ENCODE measurements around the gene NSD1.
"Not testable (repeated sequence)": the region's sequence is repeated elsewhere in the genome, so short reads cannot be mapped to it uniquely, and the experiment has no call there.

NSD1 gene

GRCh38 chr5:177150061-177150460, 16.5 kb downstream of the NSD1 start:
- H3K36me3 ChIP-seq (ENCODE audit: control insufficient read depth, insufficient read depth, low read length) = peaks cover 66% of the 10 kb centered on the region
- H3K9me3 ChIP-seq (ENCODE audit: control insufficient read depth, insufficient read depth, low read length); H3K4me1 ChIP-seq (ENCODE audit: control insufficient read depth, insufficient read depth, low read length); H3K27ac ChIP-seq (ENCODE audit: low read depth, low read length); H3K27me3 ChIP-seq (ENCODE audit: control insufficient read depth, insufficient read depth, low read length); H3K9ac ChIP-seq (ENCODE audit: low read depth, low read length); H3K4me3 ChIP-seq (ENCODE audit: low read depth, low read length): not testable (repeated sequence)

- no peaks in the 10 kb centered on the region for H3K27me3 ChIP-seq (ENCODE audit: control insufficient read depth, insufficient read depth, low read length)
- H3K4me1 ChIP-seq (ENCODE audit: control insufficient read depth, insufficient read depth, low read length) = no peaks in the 10 kb centered on the region
- no peak overlapping the region for H3K4me3 ChIP-seq (ENCODE audit: low read depth, low read length)
- no peaks in the 10 kb centered on the region for H3K9me3 ChIP-seq (ENCODE audit: control insufficient read depth, insufficient read depth, low read length)
- no peak overlapping the region for H3K9ac ChIP-seq (ENCODE audit: low read depth, low read length)
- H3K27ac ChIP-seq (ENCODE audit: low read depth, low read length) = no peak overlapping the region
- peaks cover 47% of the 10 kb centered on the region for H3K36me3 ChIP-seq (ENCODE audit: control insufficient read depth, insufficient read depth, low read length)
Measured at GRCh38 chr5:177154003-177154643, 20.6 kb downstream of the NSD1 start.

GRCh38 chr5:177162379-177162778, 28.8 kb downstream of the NSD1 start:
- no peaks in the 10 kb centered on the region for H3K9me3 ChIP-seq (ENCODE audit: control insufficient read depth, insufficient read depth, low read length)
- no peak overlapping the region for H3K4me3 ChIP-seq (ENCODE audit: low read depth, low read length)
- no peak overlapping the region for H3K9ac ChIP-seq (ENCODE audit: low read depth, low read length)
- H3K27me3 ChIP-seq (ENCODE audit: control insufficient read depth, insufficient read depth, low read length) = no peaks in the 10 kb centered on the region
- no peak overlapping the region for H3K27ac ChIP-seq (ENCODE audit: low read depth, low read length)
- peaks cover 39% of the 10 kb centered on the region for H3K36me3 ChIP-seq (ENCODE audit: control insufficient read depth, insufficient read depth, low read length)
- H3K4me1 ChIP-seq (ENCODE audit: control insufficient read depth, insufficient read depth, low read length) = no peaks in the 10 kb centered on the region

GRCh38 chr5:177163500-177163899, 29.9 kb downstream of the NSD1 start:
- H3K9me3 ChIP-seq (ENCODE audit: control insufficient read depth, insufficient read depth, low read length) = no peaks in the 10 kb centered on the region
- no peaks in the 10 kb centered on the region for H3K27me3 ChIP-seq (ENCODE audit: control insufficient read depth, insufficient read depth, low read length)
- H3K4me1 ChIP-seq (ENCODE audit: control insufficient read depth, insufficient read depth, low read length) = no peaks in the 10 kb centered on the region
- H3K4me3 ChIP-seq (ENCODE audit: low read depth, low read length) = no peak overlapping the region
- no peak overlapping the region for H3K27ac ChIP-seq (ENCODE audit: low read depth, low read length)
- H3K9ac ChIP-seq (ENCODE audit: low read depth, low read length) = no peak overlapping the region
- H3K36me3 ChIP-seq (ENCODE audit: control insufficient read depth, insufficient read depth, low read length) = peaks cover 37% of the 10 kb centered on the region

- Histone ChIP-seq H3K4me3 (ENCODE audit: low read depth, low read length) (no peak overlapping the region), H3K9me3 (ENCODE audit: control insufficient read depth, insufficient read depth, low read length) (no peaks in the 10 kb centered on the region), H3K36me3 (ENCODE audit: control insufficient read depth, insufficient read depth, low read length) (peaks cover 47% of the 10 kb centered on the region), H3K4me1 (ENCODE audit: control insufficient read depth, insufficient read depth, low read length) (no peaks in the 10 kb centered on the region), H3K9ac (ENCODE audit: low read depth, low read length) (no peak overlapping the region), H3K27ac (ENCODE audit: low read depth, low read length) (no peak overlapping the region), H3K27me3 (ENCODE audit: control insufficient read depth, insufficient read depth, low read length) (no peaks in the 10 kb centered on the region)
Measured at GRCh38 chr5:177169271-177169670, 35.7 kb downstream of the NSD1 start.

- peaks cover 37% of the 10 kb centered on the region for H3K36me3 ChIP-seq (ENCODE audit: control insufficient read depth, insufficient read depth, low read length)
- no peaks in the 10 kb centered on the region for H3K9me3 ChIP-seq (ENCODE audit: control insufficient read depth, insufficient read depth, low read length)
- no peak overlapping the region for H3K27ac ChIP-seq (ENCODE audit: low read depth, low read length)
- no peaks in the 10 kb centered on the region for H3K4me1 ChIP-seq (ENCODE audit: control insufficient read depth, insufficient read depth, low read length)
- no peak overlapping the region for H3K4me3 ChIP-seq (ENCODE audit: low read depth, low read length)
- H3K27me3 ChIP-seq (ENCODE audit: control insufficient read depth, insufficient read depth, low read length) = no peaks in the 10 kb centered on the region
- no peak overlapping the region for H3K9ac ChIP-seq (ENCODE audit: low read depth, low read length)
Measured at GRCh38 chr5:177171961-177172360, 38.4 kb downstream of the NSD1 start.

GRCh38 chr5:177175336-177175735, 41.8 kb downstream of the NSD1 start:
- H3K27ac ChIP-seq (ENCODE audit: low read depth, low read length) = no peak overlapping the region

GRCh38 chr5:177176175-177176711, 42.7 kb downstream of the NSD1 start:
- H3K27me3 ChIP-seq (ENCODE audit: control insufficient read depth, insufficient read depth, low read length) = no peaks in the 10 kb centered on the region
- no peak overlapping the region for H3K4me3 ChIP-seq (ENCODE audit: low read depth, low read length)
- no peak overlapping the region for H3K27ac ChIP-seq (ENCODE audit: low read depth, low read length)
- no peak overlapping the region for H3K9ac ChIP-seq (ENCODE audit: low read depth, low read length)
- no peaks in the 10 kb centered on the region for H3K4me1 ChIP-seq (ENCODE audit: control insufficient read depth, insufficient read depth, low read length)
- H3K36me3 ChIP-seq (ENCODE audit: control insufficient read depth, insufficient read depth, low read length) = peaks cover 21% of the 10 kb centered on the region
- no peaks in the 10 kb centered on the region for H3K9me3 ChIP-seq (ENCODE audit: control insufficient read depth, insufficient read depth, low read length)

More at GRCh38 chr5:177175336-177175735, 41.8 kb downstream of the NSD1 start:
- Histone ChIP-seq H3K4me1 (ENCODE audit: control insufficient read depth, insufficient read depth, low read length) (no peaks in the 10 kb centered on the region), H3K9ac (ENCODE audit: low read depth, low read length) (no peak overlapping the region), H3K9me3 (ENCODE audit: control insufficient read depth, insufficient read depth, low read length) (no peaks in the 10 kb centered on the region), H3K4me3 (ENCODE audit: low read depth, low read length) (no peak overlapping the region), H3K27me3 (ENCODE audit: control insufficient read depth, insufficient read depth, low read length) (no peaks in the 10 kb centered on the region), H3K36me3 (ENCODE audit: control insufficient read depth, insufficient read depth, low read length) (peaks cover 25% of the 10 kb centered on the region)

- not testable (repeated sequence) for H3K9ac ChIP-seq (ENCODE audit: low read depth, low read length); H3K27ac ChIP-seq (ENCODE audit: low read depth, low read length); H3K9me3 ChIP-seq (ENCODE audit: control insufficient read depth, insufficient read depth, low read length); H3K27me3 ChIP-seq (ENCODE audit: control insufficient read depth, insufficient read depth, low read length); H3K4me1 ChIP-seq (ENCODE audit: control insufficient read depth, insufficient read depth, low read length); H3K4me3 ChIP-seq (ENCODE audit: low read depth, low read length)
- peaks cover 19% of the 10 kb centered on the region for H3K36me3 ChIP-seq (ENCODE audit: control insufficient read depth, insufficient read depth, low read length)
Measured at GRCh38 chr5:177177847-177178437, 44.4 kb downstream of the NSD1 start.

- no peak overlapping the region for H3K9ac ChIP-seq (ENCODE audit: low read depth, low read length)
- no peak overlapping the region for H3K27ac ChIP-seq (ENCODE audit: low read depth, low read length)
- H3K9me3 ChIP-seq (ENCODE audit: control insufficient read depth, insufficient read depth, low read length) = no peaks in the 10 kb centered on the region
- no peaks in the 10 kb centered on the region for H3K27me3 ChIP-seq (ENCODE audit: control insufficient read depth, insufficient read depth, low read length)
- H3K36me3 ChIP-seq (ENCODE audit: control insufficient read depth, insufficient read depth, low read length) = peaks cover 19% of the 10 kb centered on the region
- H3K4me1 ChIP-seq (ENCODE audit: control insufficient read depth, insufficient read depth, low read length) = no peaks in the 10 kb centered on the region
- no peak overlapping the region for H3K4me3 ChIP-seq (ENCODE audit: low read depth, low read length)
Measured at GRCh38 chr5:177178733-177179304, 45.2 kb downstream of the NSD1 start.

GRCh38 chr5:177179431-177179830, 45.9 kb downstream of the NSD1 start:
- no peak overlapping the region for H3K9ac ChIP-seq (ENCODE audit: low read depth, low read length)
- H3K27ac ChIP-seq (ENCODE audit: low read depth, low read length) = no peak overlapping the region
- peaks cover 19% of the 10 kb centered on the region for H3K36me3 ChIP-seq (ENCODE audit: control insufficient read depth, insufficient read depth, low read length)

More at GRCh38 chr5:177179431-177179830, 45.9 kb downstream of the NSD1 start:
- Histone ChIP-seq H3K4me3 (ENCODE audit: low read depth, low read length) (no peak overlapping the region), H3K9me3 (ENCODE audit: control insufficient read depth, insufficient read depth, low read length) (no peaks in the 10 kb centered on the region), H3K4me1 (ENCODE audit: control insufficient read depth, insufficient read depth, low read length) (no peaks in the 10 kb centered on the region), H3K27me3 (ENCODE audit: control insufficient read depth, insufficient read depth, low read length) (no peaks in the 10 kb centered on the region)

Data from HUES48 (cell line).